GM21528 (cell line): Measurements from ENCODE around the gene ALKBH1.
A peak's percentile ranks its signal among the peaks of the same experiment; 100 is the strongest.
"Not testable (repeated sequence)": the region's sequence is repeated elsewhere in the genome, so short reads cannot be mapped to it uniquely, and the experiment has no call there.

Experiments used
- ATAC-seq: cut with Tn5 transposase; IDR thresholded peaks from one replicate; pipeline ENCODE4 v1.9.1; 2021; ENCODE audit warnings: mild to moderate bottlenecking, moderate library complexity; ENCODE audit not compliant: unreplicated experiment, low FRiP score

The ALKBH1 gene

GRCh38 chr14:77707724-77708408, at the start of gene ALKBH1, which contains the start of gene SLIRP:
Gene ALKBH1, minus strand, starts transcription at chr14:77708023. Its CDS starts 19 bp downstream, at chr14:77708004.
Gene SLIRP, plus strand, starts transcription at chr14:77708103. Its CDS starts 9 bp downstream, at chr14:77708112.
- peak; percentile 96 for ATAC-seq

GRCh38 chr14:77752799-77753516, 45.1 kb upstream of the ALKBH1 start:
- ATAC-seq, result no peak

GRCh38 chr14:77752266-77752665, 44.4 kb upstream of the ALKBH1 start:
- ATAC-seq, result no peak

- ATAC-seq, result not testable (repeated sequence)
These were observed 39.6 kb upstream of the ALKBH1 start for GRCh38 chr14:77747425-77747824.

GRCh38 chr14:77746064-77746702, 38.4 kb upstream of the ALKBH1 start:
- no peak for ATAC-seq

- no peak for ATAC-seq
These were observed 33.6 kb upstream of the ALKBH1 start for GRCh38 chr14:77741438-77741837.

- ATAC-seq, result no peak
These were observed 30.9 kb upstream of the ALKBH1 start for GRCh38 chr14:77738559-77739250.

GRCh38 chr14:77730976-77731497, 23.2 kb upstream of the ALKBH1 start:
- ATAC-seq, result no peak

GRCh38 chr14:77722301-77722700, 14.5 kb upstream of the ALKBH1 start:
- no peak for ATAC-seq

- ATAC-seq, result no peak
These were observed 13.6 kb upstream of the ALKBH1 start for GRCh38 chr14:77721437-77721836.

GRCh38 chr14:77717608-77718305, 9.9 kb upstream of the ALKBH1 start:
- no peak for ATAC-seq

GRCh38 chr14:77714926-77715325, 7.1 kb upstream of the ALKBH1 start:
- ATAC-seq, result no peak

GRCh38 chr14:77710364-77710763, 2.5 kb upstream of the ALKBH1 start:
- no peak for ATAC-seq

GRCh38 chr14:77709412-77709811, 1.6 kb upstream of the ALKBH1 start:
- ATAC-seq, result no peak

GRCh38 chr14:77708749-77709148, 926 bp upstream of the ALKBH1 start:
- ATAC-seq, result no peak

- ATAC-seq, result peak; percentile 23
These were observed 484 bp downstream of the ALKBH1 start for GRCh38 chr14:77707355-77707723.

GRCh38 chr14:77691259-77691658, 16.6 kb downstream of the ALKBH1 start:
- ATAC-seq, result no peak

- no peak for ATAC-seq
These were observed 25.7 kb downstream of the ALKBH1 start for GRCh38 chr14:77682158-77682553.

- ATAC-seq, result no peak
These were observed 26.3 kb downstream of the ALKBH1 start for GRCh38 chr14:77681196-77682157.
